ENCODE measurements around the gene TSSC4. TPM values are rescaled to one million over a fixed set of nuclear protein-coding genes. Genes with fewer than 3 reads are reported as not detected.
"Not testable (repeated sequence)": the region's sequence is repeated elsewhere in the genome, so short reads cannot be mapped to it uniquely, and the experiment has no call there.

The TSSC4 gene
- total RNA-seq, 2 experiments from 2014 or later: 46.8 to 48.2 TPM

GRCh38 chr11:2364386-2364785 is 36.2 kb upstream of the TSSC4 start:
- H3K36me3 Mint-ChIP-seq; ATAC-seq (ENCODE audit: low read depth); H3K27ac Mint-ChIP-seq; H3K9me3 Mint-ChIP-seq; DNase-seq; H3K27me3 Mint-ChIP-seq; H3K4me1 Mint-ChIP-seq; H3K4me3 Mint-ChIP-seq; POLR2A ChIA-PET: not testable (repeated sequence)

GRCh38 chr11:2365571-2366210 is 34.9 kb upstream of the TSSC4 start:
- Mint-ChIP-seq H3K27me3 (no peaks in the 10 kb centered on the region), H3K4me1 (no peaks in the 10 kb centered on the region), H3K9me3 (no peaks in the 10 kb centered on the region), H3K36me3 (no peaks in the 10 kb centered on the region), H3K27ac (no peak overlapping the region), H3K4me3 (no peak overlapping the region)
- POLR2A ChIA-PET: no interaction called here
- DNase-seq: no peak
- no peak for ATAC-seq (ENCODE audit: low read depth)

GRCh38 chr11:2366276-2366675 is 34.3 kb upstream of the TSSC4 start:
- H3K9me3 Mint-ChIP-seq: no peaks in the 10 kb centered on the region
- H3K4me3 Mint-ChIP-seq: no peak overlapping the region
- POLR2A ChIA-PET: interaction anchor here (1.6 kb wide), 1 partner anchor 11 kb away, joined by 4 read pairs; the partner anchor contains the start of gene CD81

GRCh38 chr11:2366733-2367132 is 33.8 kb upstream of the TSSC4 start:
- Mint-ChIP-seq H3K27ac (no peak overlapping the region), H3K36me3 (peaks cover 2% of the 10 kb centered on the region), H3K9me3 (no peaks in the 10 kb centered on the region), H3K4me1 (no peaks in the 10 kb centered on the region), H3K4me3 (no peak overlapping the region), H3K27me3 (no peaks in the 10 kb centered on the region)
- no peak for ATAC-seq (ENCODE audit: low read depth)
- DNase-seq: no peak
- POLR2A ChIA-PET: interaction anchor here (0.9 to 1.6 kb wide), 2 partner anchors 10 to 11 kb away, joined by 3 to 4 read pairs; partner anchors contain the start of gene CD81

More at GRCh38 chr11:2366276-2366675, 34.3 kb upstream of the TSSC4 start:
- DNase-seq: no peak
- no peak for ATAC-seq (ENCODE audit: low read depth)
- Mint-ChIP-seq H3K4me1 (no peaks in the 10 kb centered on the region), H3K27me3 (no peaks in the 10 kb centered on the region), H3K36me3 (no peaks in the 10 kb centered on the region), H3K27ac (no peak overlapping the region)

GRCh38 chr11:2367266-2368160 is 33.0 kb upstream of the TSSC4 start:
- POLR2A ChIA-PET: interaction anchor here (0.9 to 1.6 kb wide), 2 partner anchors 9 to 10 kb away, joined by 3 to 4 read pairs; partner anchors contain the start of gene CD81
- H3K27me3 Mint-ChIP-seq: no peaks in the 10 kb centered on the region

GRCh38 chr11:2368178-2368850 is 32.2 kb upstream of the TSSC4 start:
- peaks cover 2% of the 10 kb centered on the region for H3K36me3 Mint-ChIP-seq
- no peak overlapping the region for H3K4me3 Mint-ChIP-seq
- no peaks in the 10 kb centered on the region for H3K4me1 Mint-ChIP-seq
- H3K27ac Mint-ChIP-seq: no peak overlapping the region
- DNase-seq (no peak), ATAC-seq (ENCODE audit: low read depth) (no peak)
- POLR2A ChIA-PET: no interaction called here
- H3K27me3 Mint-ChIP-seq: no peaks in the 10 kb centered on the region
- no peaks in the 10 kb centered on the region for H3K9me3 Mint-ChIP-seq

More at GRCh38 chr11:2367266-2368160, 33.0 kb upstream of the TSSC4 start:
- Mint-ChIP-seq H3K4me1 (no peaks in the 10 kb centered on the region), H3K27ac (no peak overlapping the region), H3K36me3 (peaks cover 2% of the 10 kb centered on the region), H3K9me3 (no peaks in the 10 kb centered on the region), H3K4me3 (no peak overlapping the region)
- DNase-seq (no peak), ATAC-seq (ENCODE audit: low read depth) (no peak)

GRCh38 chr11:2368851-2369180 is 31.7 kb upstream of the TSSC4 start:
- no peak overlapping the region for H3K27ac Mint-ChIP-seq
- no peak for DNase-seq
- ATAC-seq (ENCODE audit: low read depth): no peak
- no peaks in the 10 kb centered on the region for H3K27me3 Mint-ChIP-seq
- no peak overlapping the region for H3K4me3 Mint-ChIP-seq
- no peaks in the 10 kb centered on the region for H3K4me1 Mint-ChIP-seq
- no peaks in the 10 kb centered on the region for H3K9me3 Mint-ChIP-seq
- peaks cover 2% of the 10 kb centered on the region for H3K36me3 Mint-ChIP-seq
- POLR2A ChIA-PET: no interaction called here

GRCh38 chr11:2369320-2369719 is 31.2 kb upstream of the TSSC4 start:
- DNase-seq: no peak
- Mint-ChIP-seq H3K4me1 (no peaks in the 10 kb centered on the region), H3K27ac (no peak overlapping the region), H3K36me3 (peaks cover 2% of the 10 kb centered on the region), H3K4me3 (no peak overlapping the region), H3K9me3 (no peaks in the 10 kb centered on the region), H3K27me3 (no peaks in the 10 kb centered on the region)
- POLR2A ChIA-PET: no interaction called here
- ATAC-seq (ENCODE audit: low read depth): no peak

GRCh38 chr11:2369896-2370295 is 30.7 kb upstream of the TSSC4 start:
- peaks cover 2% of the 10 kb centered on the region for H3K36me3 Mint-ChIP-seq
- H3K4me3 Mint-ChIP-seq: no peak overlapping the region
- no peaks in the 10 kb centered on the region for H3K9me3 Mint-ChIP-seq
- POLR2A ChIA-PET: no interaction called here
- ATAC-seq (ENCODE audit: low read depth): no peak
- no peak for DNase-seq
- H3K4me1 Mint-ChIP-seq: no peaks in the 10 kb centered on the region
- no peak overlapping the region for H3K27ac Mint-ChIP-seq
- no peaks in the 10 kb centered on the region for H3K27me3 Mint-ChIP-seq

- ATAC-seq (ENCODE audit: low read depth): no peak
- no peak overlapping the region for H3K27ac Mint-ChIP-seq
- POLR2A ChIA-PET: no interaction called here
- peaks cover 2% of the 10 kb centered on the region for H3K36me3 Mint-ChIP-seq
- H3K27me3 Mint-ChIP-seq: peaks cover 4% of the 10 kb centered on the region
- H3K4me1 Mint-ChIP-seq: peaks cover 3% of the 10 kb centered on the region
- DNase-seq: no peak
- no peaks in the 10 kb centered on the region for H3K9me3 Mint-ChIP-seq
- no peak overlapping the region for H3K4me3 Mint-ChIP-seq
Measured at GRCh38 chr11:2374456-2375201, 25.9 kb upstream of the TSSC4 start.

GRCh38 chr11:2375341-2375853 is 25.2 kb upstream of the TSSC4 start:
- POLR2A ChIA-PET: interaction anchor here (2.9 kb wide), 1 partner anchor 70 kb away, joined by 27 read pairs; no protein-coding TSS in a partner anchor
- no peak for ATAC-seq (ENCODE audit: low read depth)
- H3K4me1 Mint-ChIP-seq: peaks cover 7% of the 10 kb centered on the region
- H3K36me3 Mint-ChIP-seq: peaks cover 2% of the 10 kb centered on the region
- no peaks in the 10 kb centered on the region for H3K9me3 Mint-ChIP-seq
- no peak overlapping the region for H3K4me3 Mint-ChIP-seq
- H3K27me3 Mint-ChIP-seq: peaks cover 4% of the 10 kb centered on the region
- no peak overlapping the region for H3K27ac Mint-ChIP-seq
- no peak for DNase-seq

- peaks cover 7% of the 10 kb centered on the region for H3K4me1 Mint-ChIP-seq
- peak overlapping the region; percentile 66 for H3K4me3 Mint-ChIP-seq
- H3K36me3 Mint-ChIP-seq: peaks cover 4% of the 10 kb centered on the region
- no peak for DNase-seq
- POLR2A ChIA-PET: interaction anchor here (1.3 to 3.0 kb wide), 3 partner anchors 25 to 74 kb away, joined by 14 to 27 read pairs (median 20); partner anchors contain the start of genes C11orf21, TSPAN32 and TSSC4
- H3K27me3 Mint-ChIP-seq: peaks cover 4% of the 10 kb centered on the region
- no peak for ATAC-seq (ENCODE audit: low read depth)
- no peaks in the 10 kb centered on the region for H3K9me3 Mint-ChIP-seq
- H3K27ac Mint-ChIP-seq: no peak overlapping the region
Measured at GRCh38 chr11:2375964-2376551, 24.5 kb upstream of the TSSC4 start.

Data from activated naive CD8-positive, alpha-beta T cell treated with anti-CD3 and anti-CD28 coated beads, Interleukin-2, amount 10 ng/mL, durations not matched to agents 7 days and 5 days (primary cell).